ENCODE measurements around the gene KRTAP3-1. TPM values are rescaled to one million over a fixed set of nuclear protein-coding genes. Genes with fewer than 3 reads are reported as not detected.
A peak's percentile ranks its signal among the peaks of the same experiment; 100 is the strongest.

The KRTAP3-1 gene
- polyA plus RNA-seq, 2 of the 4 experiments (the other 2 are of a cell fraction): not detected

- Histone ChIP-seq H3K4me2 (no peak overlapping the region), H3K4me1 (peaks cover 15% of the 10 kb centered on the region; the same call in 1 of the 3 replicates), H3K27ac (no peak overlapping the region), H3K4me3 (no peak overlapping the region), H3K9me3 (no peaks in the 10 kb centered on the region)
- no peak for TF ChIP-seq ATOH8 (CRISPR knock-in tag; IDR thresholded peaks at IDR 0.05; ENCODE audit: low read depth)
- TF ChIP-seq NPAS2 (CRISPR knock-in tag; IDR thresholded peaks at IDR 0.05; ENCODE audit: borderline replicate concordance): no peak
- no peak for TF ChIP-seq EP300 (IDR thresholded peaks at IDR 0.05)
- no peak for TF ChIP-seq KDM1A (IDR thresholded peaks at IDR 0.05; ENCODE audit: low read depth)
- no peak for TF ChIP-seq EHF (CRISPR knock-in tag; IDR thresholded peaks at IDR 0.05)
- TF ChIP-seq CBX8 (IDR thresholded peaks at IDR 0.05): no peak
- TF ChIP-seq USF2 (IDR thresholded peaks at IDR 0.05): no peak
- TF ChIP-seq BHLHE40 (IDR thresholded peaks at IDR 0.05; ENCODE audit: low read depth, low read length): no peak
- no peak for TF ChIP-seq EHMT2 (IDR thresholded peaks at IDR 0.05; ENCODE audit: low read depth)
- no peak for TF ChIP-seq RNF2 (IDR thresholded peaks at IDR 0.05; ENCODE audit: borderline replicate concordance, low read depth)
- TF ChIP-seq JUN (IDR thresholded peaks at IDR 0.05): no peak
- TF ChIP-seq TP53 (CRISPR knock-in tag; IDR thresholded peaks at IDR 0.05): no peak
- TF ChIP-seq CHD2 (IDR thresholded peaks at IDR 0.05; ENCODE audit: low read length, partially characterized antibody): no peak
- no peak for TF ChIP-seq GATA3 (IDR thresholded peaks at IDR 0.05; ENCODE audit: borderline replicate concordance)
- TF ChIP-seq HEYL (CRISPR knock-in tag; IDR thresholded peaks at IDR 0.05): no peak
- no peak for TF ChIP-seq CEBPB (IDR thresholded peaks at IDR 0.05)
- TF ChIP-seq ESRRA (IDR thresholded peaks at IDR 0.05; ENCODE audit: borderline replicate concordance, low read length): no peak
- POLR2A ChIA-PET: no interaction called here
- ATAC-seq (no peak), DNase-seq (ENCODE audit: low read depth in 1 of 2, low spot score in 1 of 2) (no peak), FAIRE-seq (peak; percentile 72)
- CTCF ChIA-PET: interaction anchor here (0.7 to 1.5 kb wide), 5 partner anchors 9 to 310 kb away, joined by 3 to 4 read pairs (median 3); partner anchors contain the start of gene KRTAP3-3
- 87% methylated on average over 3 of the region's 3 CpGs for WGBS (ENCODE audit: missing lambda C conversion rate)
Measured at GRCh38 chr17:41018541-41018940, 9.6 kb upstream of the KRTAP3-1 start.

GRCh38 chr17:41016578-41017215 is 7.8 kb upstream of the KRTAP3-1 start:
- Histone ChIP-seq H3K27ac (no peak overlapping the region), H3K9me3 (no peaks in the 10 kb centered on the region), H3K4me1 (peaks cover 19% of the 10 kb centered on the region; the same call in 1 of the 3 replicates), H3K4me3 (no peak overlapping the region), H3K4me2 (no peak overlapping the region)
- 80% methylated on average over 13 of the region's 13 CpGs for WGBS (ENCODE audit: missing lambda C conversion rate)
- TF ChIP-seq MAZ (IDR thresholded peaks at IDR 0.05; ENCODE audit: borderline replicate concordance, low read depth, low read length) (no peak), HOXB5 (CRISPR knock-in tag; IDR thresholded peaks at IDR 0.05) (no peak), CTCF (IDR thresholded peaks at IDR 0.05) (no peak), JUN (IDR thresholded peaks at IDR 0.05) (no peak), SMC3 (IDR thresholded peaks at IDR 0.05) (no peak), TFCP2L1 (CRISPR knock-in tag; IDR thresholded peaks at IDR 0.05) (no peak), GATA3 (IDR thresholded peaks at IDR 0.05; ENCODE audit: borderline replicate concordance) (no peak), RNF2 (IDR thresholded peaks at IDR 0.05; ENCODE audit: borderline replicate concordance, low read depth) (no peak), MAFK (IDR thresholded peaks at IDR 0.05; ENCODE audit: partially characterized antibody) (no peak), NR3C1 (IDR thresholded peaks at IDR 0.05) (no peak), RARB (CRISPR knock-in tag; IDR thresholded peaks at IDR 0.05) (no peak), KDM5A (IDR thresholded peaks at IDR 0.05) (no peak), HOXB13 (CRISPR knock-in tag; IDR thresholded peaks at IDR 0.05; ENCODE audit: low read depth) (no peak), CBX2 (IDR thresholded peaks at IDR 0.05; ENCODE audit: borderline replicate concordance, low read depth) (no peak)
- ChIA-PET CTCF (interaction anchor here (1.3 to 1.9 kb wide), 4 partner anchors 9 to 12 kb away, joined by 4 to 5 read pairs (median 4); no protein-coding TSS in a partner anchor), POLR2A (no interaction called here)
- DNase-seq (ENCODE audit: low read depth in 1 of 2, low spot score in 1 of 2) (no peak), ATAC-seq (no peak; a peak in 1 of 6 replicates), FAIRE-seq (no peak)
